ENCODE results near the gene RAB6A.

DNA sequence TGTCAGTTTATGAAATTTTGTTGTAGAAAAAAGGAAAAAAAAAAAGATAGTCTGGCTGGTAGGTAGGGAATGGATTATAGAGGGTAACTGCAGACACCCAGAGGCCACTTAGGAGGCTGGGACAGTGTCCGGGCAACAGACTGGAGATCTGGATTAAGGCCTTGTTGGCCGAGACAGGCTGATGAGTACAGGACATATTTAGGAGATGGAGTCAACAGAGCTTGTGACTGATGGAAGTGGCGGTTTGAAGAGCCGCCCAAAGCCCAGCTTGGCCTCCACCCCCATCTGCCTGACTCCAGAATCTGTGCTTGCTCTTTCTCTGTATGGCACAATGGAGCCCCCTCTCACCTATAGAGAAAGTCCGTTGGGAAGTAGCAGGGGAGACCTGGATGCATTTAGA is 106.9 kb downstream of the RAB6A start:
- TF ChIP-seq ZNF274 (IDR thresholded peaks at IDR 0.05; ENCODE audit: low read depth, low read length), result no peak
- TF ChIP-seq YY1 (IDR thresholded peaks at IDR 0.05; ENCODE audit: insufficient read depth, insufficient read length), result no peak
